GM19452 (cell line): ENCODE results near the gene SGIP1.

Experiments used
- ATAC-seq: cut with Tn5 transposase; IDR thresholded peaks from one replicate; pipeline ENCODE4 v1.9.1; 2021; ENCODE audit not compliant: unreplicated experiment

SGIP1 gene

DNA sequence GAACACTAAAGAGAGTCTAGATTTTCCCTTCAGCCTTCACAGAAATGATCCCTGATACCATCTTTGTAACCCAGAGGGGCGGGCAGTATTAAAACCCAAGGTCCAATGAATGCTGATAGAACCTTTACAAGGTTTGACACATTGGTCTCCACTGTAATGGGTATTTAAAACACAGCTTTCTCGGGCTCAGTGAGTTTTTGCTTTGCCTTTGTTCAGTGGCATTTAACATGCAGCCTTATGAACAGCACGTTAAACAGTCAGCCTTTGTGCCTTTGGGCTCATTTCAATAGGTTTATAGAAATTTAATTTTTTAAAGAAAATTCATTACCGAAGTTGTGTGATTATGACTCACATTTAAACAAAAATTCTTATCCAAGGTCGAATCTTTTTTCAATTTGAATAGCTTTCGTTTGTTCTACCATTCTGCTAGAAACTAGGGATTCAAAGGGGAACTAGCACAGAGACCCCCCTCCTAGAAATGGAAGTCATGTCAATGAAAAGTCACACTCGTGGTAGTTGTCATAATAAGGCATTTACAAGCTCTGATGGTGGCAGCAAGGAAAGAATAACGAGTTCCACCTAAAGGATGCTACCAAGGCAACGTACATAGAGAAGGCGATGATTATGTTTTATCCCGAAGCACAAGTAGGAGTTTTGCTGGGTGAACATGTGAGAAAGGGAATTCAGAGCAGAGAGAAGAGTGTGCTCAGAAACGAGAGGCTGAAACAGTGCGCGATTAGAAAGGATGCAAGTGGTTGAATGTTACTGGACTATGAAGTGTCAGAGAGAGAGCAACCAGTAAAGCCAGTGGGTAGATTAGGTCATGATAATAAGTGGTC is 66.2 kb downstream of the SGIP1 start:
- no peak for ATAC-seq

DNA sequence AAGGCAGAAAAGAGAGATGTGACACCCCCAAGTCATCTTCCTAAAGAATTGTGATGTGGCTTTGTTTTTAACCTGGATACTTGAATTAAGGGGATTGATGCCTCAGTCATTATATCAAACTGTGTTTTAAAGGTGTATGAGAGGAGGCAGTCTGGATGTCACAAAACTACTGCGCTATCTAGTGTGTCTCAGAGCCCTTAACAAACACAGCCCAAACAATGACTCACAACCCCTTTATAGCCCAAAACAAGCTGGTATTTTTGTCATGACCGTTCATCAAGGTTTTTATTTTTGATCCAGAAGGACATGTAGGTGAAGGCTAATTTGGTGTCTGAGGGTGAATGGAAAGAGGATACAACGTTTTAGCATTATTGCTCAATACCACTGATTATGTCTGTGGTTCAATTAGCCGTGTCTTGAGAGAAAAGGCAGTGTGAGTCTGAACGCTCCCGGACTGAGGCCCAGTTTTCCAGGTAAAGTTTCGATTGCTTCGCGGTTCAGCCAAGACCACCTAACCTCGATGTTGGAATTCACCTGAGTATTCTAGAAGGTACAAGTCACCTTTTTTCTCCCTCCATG is 71.6 kb downstream of the SGIP1 start:
- no peak for ATAC-seq

DNA sequence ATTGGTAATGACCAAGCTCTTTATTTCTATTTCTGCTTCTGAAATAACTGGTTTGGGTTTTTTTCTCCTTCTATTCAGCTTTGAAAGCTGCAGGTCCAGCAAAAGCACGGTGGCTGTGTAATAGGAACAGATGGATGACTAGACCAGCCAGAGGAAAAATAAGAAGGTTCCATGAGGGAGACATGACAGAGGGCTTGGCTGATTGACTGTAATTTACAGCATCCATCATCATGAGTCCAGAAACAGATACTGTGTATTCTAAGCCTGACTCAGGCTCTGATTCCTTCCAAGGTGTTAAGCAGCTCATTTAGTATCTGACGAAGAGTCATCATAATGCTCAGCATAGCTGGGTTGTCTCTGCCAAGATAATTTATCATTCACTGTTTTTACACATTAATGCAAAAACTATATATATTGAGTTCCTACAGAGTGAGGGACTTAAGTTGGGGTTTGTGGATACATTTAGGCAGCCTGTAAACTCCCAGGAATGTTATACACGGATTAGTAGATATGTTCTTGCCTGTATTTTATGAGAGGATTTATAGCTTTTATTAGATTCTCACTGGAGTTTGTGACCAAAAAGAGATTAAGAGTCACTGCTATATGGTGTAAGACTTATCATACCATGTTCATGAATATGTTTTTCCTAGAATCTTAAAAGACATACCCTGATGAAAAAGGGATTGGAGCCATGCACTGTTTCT is 72.6 kb downstream of the SGIP1 start:
- no peak for ATAC-seq

DNA sequence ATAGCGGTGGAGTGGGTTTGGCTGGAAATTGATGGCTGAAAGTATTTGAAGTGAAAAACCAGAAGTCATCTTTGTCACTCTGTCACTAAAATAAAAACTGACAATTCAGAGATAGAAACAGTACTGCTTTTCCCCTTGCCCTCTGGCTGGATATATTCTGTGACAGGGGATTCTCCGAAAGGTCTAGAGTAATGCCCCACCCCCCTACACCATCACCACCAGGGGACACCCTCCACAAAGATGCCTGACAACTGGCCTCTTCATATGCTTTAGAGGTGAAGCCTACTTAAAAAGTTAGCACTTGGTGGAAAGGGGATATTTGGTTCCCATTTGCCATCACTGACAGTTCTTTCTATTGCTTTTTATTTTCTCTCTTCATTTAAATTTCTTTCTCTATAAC is 73.5 kb downstream of the SGIP1 start:
- no peak for ATAC-seq

DNA sequence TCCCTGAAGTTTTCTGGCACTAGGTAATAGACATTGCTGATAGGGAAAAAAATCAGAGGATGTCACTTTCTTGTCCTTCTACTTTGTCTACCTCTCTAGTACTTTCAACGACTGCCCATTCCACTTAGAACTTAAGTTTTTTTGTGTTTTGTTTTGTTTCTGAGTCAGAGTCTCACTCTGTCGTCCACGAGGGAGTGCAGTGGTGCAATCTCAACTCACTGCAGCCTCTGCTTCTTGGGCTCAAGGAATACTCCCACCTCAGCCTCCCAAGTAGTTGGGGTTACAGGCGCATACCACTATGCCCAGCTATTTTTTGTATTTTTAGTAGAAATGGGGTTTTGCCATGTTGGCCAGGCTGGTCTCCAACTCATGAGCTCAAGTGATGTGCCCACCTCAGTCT is 79.2 kb downstream of the SGIP1 start:
- no peak for ATAC-seq

DNA sequence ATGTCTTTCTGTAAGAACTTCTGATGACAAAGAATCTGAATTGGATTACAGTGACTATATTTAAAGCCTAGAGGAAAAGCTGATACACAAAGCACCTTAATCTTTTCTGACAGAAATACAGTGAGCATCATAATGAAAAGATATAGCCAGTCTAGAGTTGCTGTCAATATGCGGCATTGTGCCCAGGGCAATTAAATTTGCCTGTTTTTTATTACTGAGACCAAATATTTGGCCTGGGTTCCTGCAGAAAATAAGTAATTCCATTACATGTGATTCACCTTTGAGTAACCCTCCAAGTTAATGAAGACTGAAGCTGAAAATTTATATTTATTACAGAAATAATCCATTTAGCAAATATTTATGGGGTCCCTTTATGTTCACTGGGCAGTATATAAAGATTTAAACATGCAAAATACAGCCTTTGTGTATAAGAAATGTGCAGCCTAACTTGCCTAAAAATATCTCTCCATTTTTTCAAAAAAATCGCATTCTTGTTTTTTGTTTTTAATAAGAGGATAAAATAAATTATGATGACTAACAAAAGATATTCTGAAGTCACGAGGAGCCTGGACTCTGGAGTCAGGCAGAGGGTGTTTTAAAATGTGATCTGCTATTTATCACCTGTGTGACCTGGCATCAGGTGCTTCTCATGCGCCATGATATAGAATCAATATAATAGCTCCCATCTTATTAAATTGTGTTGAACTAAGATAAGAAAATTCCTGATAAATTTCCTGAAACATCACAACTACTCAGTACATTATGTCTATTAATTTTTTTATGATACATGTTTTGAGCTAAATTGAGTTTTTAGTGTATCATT is 83.6 kb downstream of the SGIP1 start:
- ATAC-seq = no peak

DNA sequence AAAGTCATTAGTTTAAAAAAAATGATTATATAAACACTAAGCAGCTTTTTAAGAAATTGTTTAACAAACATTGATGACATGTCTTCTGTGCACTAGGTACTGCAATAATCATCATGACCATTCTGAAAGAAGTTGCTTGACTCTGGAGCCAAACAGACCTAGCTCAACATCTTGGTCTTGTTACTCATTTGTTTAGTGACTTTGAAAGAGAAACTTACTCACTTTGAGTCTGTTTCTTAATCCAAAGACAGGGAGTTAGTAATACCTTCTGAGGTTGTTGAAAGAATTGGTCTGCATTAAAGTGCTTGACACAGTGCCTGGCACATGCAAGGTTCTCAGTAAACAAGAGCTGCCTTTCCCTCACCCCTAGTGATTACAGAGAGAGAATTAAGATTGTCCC is 84.4 kb downstream of the SGIP1 start:
- ATAC-seq = no peak

DNA sequence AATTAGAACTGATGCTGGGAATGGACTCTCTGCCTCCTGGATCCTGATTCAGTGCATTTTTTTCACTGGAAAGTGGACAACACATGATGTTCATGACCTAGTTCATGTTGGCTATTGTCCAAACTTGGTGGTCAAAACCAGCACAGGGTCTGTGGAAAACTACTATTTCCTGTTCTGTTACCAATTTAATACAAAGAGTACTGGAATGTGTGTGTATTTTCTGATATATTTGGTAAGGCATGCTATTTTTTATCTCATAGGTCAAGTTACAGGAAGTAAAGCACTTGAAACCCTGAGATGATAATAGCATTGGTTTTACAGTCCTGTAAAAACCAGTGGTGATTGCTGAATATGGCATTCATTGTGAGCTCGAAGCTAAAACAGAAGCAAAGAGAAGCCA is 89.9 kb downstream of the SGIP1 start:
- ATAC-seq = no peak

DNA sequence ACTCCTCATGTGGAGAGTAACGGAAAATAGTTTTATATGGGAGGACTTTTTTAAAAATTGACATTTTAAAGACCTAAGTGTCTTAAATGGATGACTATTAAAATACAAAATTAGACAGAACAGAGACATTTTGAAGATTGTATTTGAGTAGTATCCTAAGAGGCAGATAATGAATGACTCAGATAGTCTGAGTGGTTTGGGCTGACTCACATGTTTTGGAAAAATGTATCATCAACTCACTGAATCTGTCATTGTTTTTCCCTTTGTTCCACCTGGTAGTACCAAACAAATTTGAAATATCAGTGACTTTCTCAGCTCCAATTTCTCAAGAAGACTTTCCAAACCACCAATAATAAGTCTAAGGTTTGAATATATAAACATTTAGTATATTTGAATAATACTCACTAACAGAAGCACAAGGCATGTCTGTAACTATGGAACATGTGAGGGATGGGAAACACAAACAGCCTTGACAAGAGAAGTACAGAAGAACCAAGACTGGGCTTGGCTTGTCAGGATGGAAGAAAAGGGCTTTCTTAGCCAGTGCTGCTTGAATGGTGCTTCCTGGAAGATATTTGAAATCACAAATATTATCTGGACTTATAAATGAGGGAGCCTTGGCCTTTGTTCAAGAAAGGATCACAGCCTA is 90.6 kb downstream of the SGIP1 start:
- ATAC-seq = no peak

DNA sequence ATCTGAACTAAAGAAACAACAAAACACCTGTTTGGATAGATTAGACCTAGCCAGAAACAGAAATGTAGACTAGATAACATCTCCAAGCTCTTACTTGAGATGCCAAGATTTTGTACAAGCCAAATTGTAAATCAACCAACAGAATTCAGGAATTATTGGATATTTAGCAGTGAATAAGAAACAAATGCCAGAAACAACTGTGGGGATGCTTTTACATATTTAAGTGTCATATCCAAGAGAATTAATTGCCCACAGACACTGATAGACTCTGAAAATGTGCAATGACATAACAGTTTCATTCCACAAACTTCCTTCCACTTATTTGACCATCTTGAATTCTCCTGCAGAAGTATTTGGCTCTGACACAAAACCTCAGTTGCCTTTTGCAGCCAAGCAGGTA is 92.3 kb downstream of the SGIP1 start:
- no peak for ATAC-seq

DNA sequence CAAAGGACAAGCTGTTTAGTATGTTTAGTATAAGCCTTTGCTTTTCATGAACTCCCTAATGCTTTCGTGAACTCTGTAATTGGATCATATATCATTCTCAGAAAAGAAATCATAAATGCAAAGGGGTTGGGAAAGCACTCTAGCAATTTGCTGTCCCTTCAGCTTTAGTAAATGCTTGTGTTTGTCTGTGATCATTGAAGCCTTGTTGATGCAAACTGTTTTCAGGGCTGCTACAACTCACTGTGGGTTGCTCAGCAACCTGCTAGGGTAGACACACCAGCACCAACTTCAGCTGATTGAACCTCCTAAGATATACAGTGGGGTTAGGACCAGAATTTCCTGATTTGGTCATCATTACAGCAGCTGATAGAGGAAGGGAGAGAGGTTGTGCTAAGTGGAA is 95.0 kb downstream of the SGIP1 start:
- no peak for ATAC-seq

DNA sequence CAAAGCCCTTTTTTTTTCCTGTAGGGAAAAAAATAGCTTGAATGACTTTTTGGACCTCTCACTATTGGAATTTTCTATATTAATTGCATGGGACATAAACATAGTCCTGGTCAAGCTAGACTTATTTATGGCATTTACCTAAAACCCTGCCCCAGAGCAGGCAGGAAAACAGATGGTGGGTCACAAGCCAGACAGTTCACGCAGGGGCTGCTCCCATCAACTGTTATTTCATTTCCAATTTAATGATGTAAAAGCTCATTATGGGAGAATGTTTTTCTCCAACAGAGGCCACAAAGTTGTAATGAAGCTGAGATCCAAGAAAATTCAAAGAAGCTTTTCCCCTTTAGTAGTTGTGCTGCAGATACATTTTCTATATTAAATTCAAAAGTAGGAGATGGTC is 99.2 kb downstream of the SGIP1 start:
- no peak for ATAC-seq

DNA sequence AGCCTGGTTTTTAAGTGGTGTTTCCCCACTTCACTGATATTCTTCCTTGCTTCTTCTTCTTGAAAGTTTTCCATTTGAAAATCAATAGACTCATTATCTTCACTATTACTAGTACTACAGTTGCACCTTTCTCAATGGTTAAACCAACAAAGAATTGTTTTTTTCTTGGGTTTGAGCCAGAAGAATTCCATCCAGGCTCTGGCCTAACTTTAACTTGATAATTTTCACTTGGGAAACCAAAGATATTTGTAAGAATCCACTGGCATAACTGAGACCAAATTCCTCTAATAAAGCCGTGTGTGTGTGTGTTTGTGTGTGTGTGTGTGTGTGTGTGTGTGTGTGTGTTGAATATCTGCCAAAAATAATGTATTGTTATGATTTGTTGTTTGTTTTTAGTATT is 103.2 kb downstream of the SGIP1 start:
- no peak for ATAC-seq

DNA sequence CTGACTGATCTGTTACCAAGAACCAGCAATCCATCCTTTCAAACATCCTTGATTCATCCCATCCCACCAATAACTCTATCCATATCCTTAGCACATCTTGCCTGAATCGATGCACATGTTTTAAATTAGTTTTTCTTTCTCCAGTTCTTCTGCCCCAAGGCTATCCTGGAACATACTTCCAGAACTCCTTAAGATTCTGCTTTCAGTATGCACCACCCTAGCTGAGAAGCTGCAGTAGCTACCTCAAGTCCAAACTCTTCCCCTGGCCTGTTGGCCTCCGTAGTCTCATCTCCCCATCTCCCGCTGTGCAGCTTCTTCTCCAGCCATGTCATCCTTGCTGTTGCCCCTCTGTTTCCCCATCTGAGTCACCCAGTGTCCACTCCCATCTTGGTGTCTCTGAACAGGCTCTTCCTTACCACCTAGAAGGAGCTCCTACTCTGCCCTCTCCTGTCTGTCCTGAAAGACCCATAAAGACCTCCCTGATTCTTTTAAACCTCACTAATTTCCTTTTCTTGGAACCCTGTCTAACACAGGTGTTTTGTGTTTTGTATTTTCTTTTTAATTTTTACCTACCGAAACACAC is 108.0 kb downstream of the SGIP1 start:
- no peak for ATAC-seq

DNA sequence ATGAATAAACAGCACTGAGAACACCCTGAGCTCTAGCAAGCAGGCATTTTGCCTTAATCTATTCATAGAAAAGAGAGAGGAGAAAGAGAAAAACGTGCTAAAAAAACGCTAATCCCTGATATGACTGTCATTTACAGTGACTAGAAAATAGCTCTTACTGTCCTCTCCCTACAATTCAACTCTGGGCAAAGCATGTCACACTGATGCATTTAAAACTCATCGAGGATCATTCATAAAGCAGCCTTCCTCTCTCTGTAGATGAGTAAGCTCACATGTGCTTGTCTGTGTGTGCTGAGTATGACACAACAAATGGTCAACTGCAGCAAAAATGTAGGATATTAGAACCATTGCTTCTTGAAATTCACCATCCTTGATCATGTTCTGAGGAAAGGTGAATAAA is 109.0 kb downstream of the SGIP1 start:
- ATAC-seq = no peak

DNA sequence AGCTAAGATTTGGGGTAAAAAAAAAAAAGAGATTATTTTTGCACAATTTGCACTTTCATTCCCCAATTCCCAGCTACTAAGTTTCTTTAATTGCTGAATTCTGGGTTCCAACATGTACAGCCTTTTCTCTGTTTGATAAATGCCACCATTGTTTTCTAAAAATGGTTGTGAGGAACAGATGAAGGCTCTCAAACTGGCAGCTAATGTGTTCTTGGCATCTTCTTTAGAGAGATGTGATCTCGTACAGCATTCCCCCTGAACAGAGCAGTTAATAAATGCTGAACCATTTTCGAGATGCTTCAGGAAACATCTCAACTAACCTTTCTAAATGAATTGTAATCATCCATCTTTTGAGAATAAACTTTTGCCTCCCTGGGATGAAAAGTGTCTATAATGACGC is 110.4 kb downstream of the SGIP1 start:
- no peak for ATAC-seq

DNA sequence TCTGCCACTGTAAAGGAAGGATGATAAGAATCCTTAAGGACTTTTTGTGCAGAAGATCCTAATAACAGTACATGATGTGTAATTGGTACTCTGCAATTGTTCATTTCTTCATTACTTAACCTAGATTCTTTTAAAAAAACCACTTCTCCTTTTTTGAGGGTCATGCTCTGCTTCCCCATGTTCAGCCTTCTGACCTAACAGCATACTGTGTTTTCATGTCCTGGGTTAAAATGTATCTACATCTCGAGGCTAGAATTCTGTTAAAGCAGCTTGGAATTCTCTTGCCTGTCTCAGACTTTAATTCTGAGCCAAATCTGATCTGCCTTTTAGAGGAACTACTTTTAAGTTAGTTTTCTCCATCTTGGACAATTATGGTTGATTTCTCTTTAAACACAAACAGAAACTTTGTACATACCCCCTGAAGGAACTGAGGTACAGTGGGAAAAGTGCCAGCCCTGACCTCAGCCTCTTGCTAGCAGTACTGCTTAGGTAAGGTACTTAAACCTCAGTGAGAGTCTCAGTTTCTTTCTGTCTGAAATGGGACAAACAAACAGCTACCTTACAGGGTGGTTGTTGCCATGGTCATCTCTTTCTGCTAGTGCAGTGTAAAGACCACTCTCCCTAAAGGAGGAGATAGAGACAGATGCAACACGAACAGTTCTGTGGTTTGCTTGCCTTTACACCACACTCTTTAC is 115.1 kb downstream of the SGIP1 start:
- peak; percentile 88 for ATAC-seq

DNA sequence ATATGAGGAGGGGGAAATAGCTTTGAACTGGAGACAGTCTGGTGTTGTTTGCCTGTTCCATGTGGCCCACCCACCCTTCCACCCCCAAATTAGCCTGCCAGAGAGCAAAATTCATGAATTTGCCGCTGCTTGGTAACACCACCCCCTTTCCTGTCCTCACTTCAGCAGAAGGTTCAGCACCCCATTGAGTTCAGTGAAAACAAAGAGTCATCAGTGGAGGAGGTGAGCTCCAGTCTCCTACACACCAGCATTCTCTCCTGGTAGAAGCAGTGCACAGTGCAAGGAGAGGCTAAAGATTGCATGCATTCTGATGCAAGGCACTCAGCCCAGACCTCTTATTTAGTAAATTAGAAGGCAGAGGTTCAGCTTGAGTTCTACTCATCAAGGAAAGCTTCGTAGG is 118.6 kb downstream of the SGIP1 start:
- ATAC-seq = no peak

DNA sequence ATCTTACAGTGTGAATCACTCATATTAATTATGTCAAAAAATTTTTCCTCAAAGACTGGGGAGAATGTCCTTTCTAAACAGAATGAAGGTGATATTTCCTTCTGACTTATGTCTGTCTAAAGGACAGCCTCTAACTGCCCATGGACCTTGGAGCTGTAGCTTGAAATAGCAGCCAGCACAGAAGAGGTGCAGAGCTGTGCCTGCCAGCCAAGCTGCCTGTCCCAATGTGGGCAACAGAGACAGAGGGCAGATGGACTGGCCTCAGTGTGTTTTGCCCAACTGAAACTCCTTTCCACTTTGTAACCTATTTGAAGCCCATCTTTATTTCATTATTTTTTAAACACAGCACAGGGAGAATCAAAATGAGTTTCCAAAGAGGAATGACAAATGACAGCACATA is 120.7 kb downstream of the SGIP1 start:
- no peak for ATAC-seq

DNA sequence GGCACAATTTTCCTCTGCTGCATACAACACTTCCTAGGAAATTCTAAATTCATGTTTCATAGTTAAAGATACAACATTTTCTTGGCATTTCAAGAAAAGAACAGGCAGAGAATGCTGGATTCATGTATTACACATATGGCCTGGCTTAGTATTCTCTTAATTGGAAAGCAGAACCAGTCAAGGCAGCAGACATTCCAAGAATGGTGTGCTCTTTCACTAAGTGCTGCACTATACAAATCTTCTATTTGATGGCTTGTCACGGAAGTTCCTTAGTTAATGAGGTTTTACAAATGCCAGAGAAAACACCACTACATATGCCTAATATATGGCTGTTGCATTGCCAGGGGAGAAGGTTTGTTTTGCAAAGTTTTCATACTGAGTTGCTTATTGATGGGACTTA is 137.5 kb downstream of the SGIP1 start:
- ATAC-seq = no peak
